Psoas muscle (tissue), 8 donors: ENCODE data around the gene SKA2. TPM values are rescaled to one million over a fixed set of nuclear protein-coding genes. Genes with fewer than 3 reads are reported as not detected.

Experiments
- ATAC-seq, 4 donors: fragments of 200-7000 bp; cut with Tn5 transposase; one replicate each; pipeline ENCODE4 v1.9.1; 2020; ENCODE audit warnings: moderate library complexity in 3 of 4, mild to moderate bottlenecking in 2 of 4
- DNase-seq, 2 donors: peaks; one replicate each; pipeline ENCODE4 v3.0.0-alpha.2; 2020
- H3K27ac ChIP-seq: fragments of 200-600 bp; one replicate; pipeline ENCODE4 v1.8.0; 2022
- H3K27me3 ChIP-seq, 3 donors: fragments of 200-600 bp in 1 of 3; one replicate each; pipeline versions ENCODE4 v1.6.1 to v1.8.0; 2013 to 2022; ENCODE audit warnings: low read length in 2 of 3, mild to moderate bottlenecking in 2 of 3, moderate library complexity in 1 of 3; ENCODE audit not compliant: insufficient read depth in 3 of 3
- H3K36me3 ChIP-seq, 2 donors: fragments of 200-600 bp in 1 of 2; one replicate each; pipeline versions ENCODE4 v1.6.1 to v1.8.0; 2013 to 2022; ENCODE audit warnings: low read depth in 1 of 2, mild to moderate bottlenecking in 1 of 2, moderate library complexity in 1 of 2; ENCODE audit not compliant: insufficient read depth in 1 of 2
- H3K4me1 ChIP-seq: fragments of 200-600 bp; one replicate; pipeline ENCODE4 v1.8.0; 2022
- H3K4me3 ChIP-seq: fragments of 200-600 bp; one replicate; pipeline ENCODE4 v1.8.0; 2022; ENCODE audit warnings: mild to moderate bottlenecking
- H3K9me3 ChIP-seq: fragments of 200-600 bp; one replicate; pipeline ENCODE4 v1.8.0; 2022
- CTCF ChIP-seq: fragments of 200-600 bp; IDR thresholded peaks from one replicate; pipeline ENCODE4 v1.8.0; 2022; ENCODE audit warnings: antibody characterized with exemption
- WGBS, 3 donors: extraction: QIAGEN DNeasy Blood & Tissue Kit; methylation state at CpG; one replicate each; pipeline versions ENCODE4 v1.1.6 to v1.1.7; 2013; 5-methylcytosine and 5-hydroxymethylcytosine counted together
- intact Hi-C, 2 donors: fragments of 100-400 bp; cut with DNase I; formaldehyde crosslinking; loops; one replicate each; pipeline versions ENCODE4 v1.11.0 to v1.14.2; 2022
- polyA plus RNA-seq, 3 donors: library from polyadenylated mRNA; stranded (reverse); fragments of 200-250 nt; gene quantifications; one replicate each; pipeline ENCODE4 v1.2.3, GENCODE V29; 2013
- total RNA-seq, 4 donors: library from RNA; stranded (reverse); fragmentation: NEBNext Ultra II Directional in 2 of 4; extraction: Animal tissue kit (Norgen Biotek cat#: 25700) in 2 of 4; gene quantifications; one replicate each; pipeline versions ENCODE4 v1.2.1 to v1.2.4, GENCODE V29; 2021 to 2023
- donor health status: healthy with polysubstance abuse.
- donor health status: DM: no; HTN: no; CAD: no; lungs with moderate emphysema.
- donor health status: Bipolar disorder and iron deficiency.
- donor health status: healthy.
- donor health status: DM: yes; HTN: yes; CAD: no.
- donor health status: DM: no; HTN: no; CAD: no.
- donor health status: DM: no; HTN: no; CAD: no.
- donor health status: DM: yes; HTN: yes; CAD: no.

The SKA2 gene
- total and polyA plus RNA-seq, 7 donors: 7.2 to 17.1 (median 11.3) TPM

- intact Hi-C loops: loop anchor here in 1 of 2 donors (5.0 kb wide), 1 partner anchor 44 kb away; the partner anchor contains the start of gene TRIM37
- Histone ChIP-seq H3K4me1 (peaks cover 15% of the 10 kb centered on the region), H3K36me3 (no peaks in the 10 kb centered on the region), H3K27ac (no peak overlapping the region), H3K4me3 (no peak overlapping the region), H3K27me3 (no peaks in the 10 kb centered on the region), H3K9me3 (no peaks in the 10 kb centered on the region)
- TF ChIP-seq CTCF: no peak
- ATAC-seq: no peak
- 82 to 85% (median 85%) methylated on average over 5 of the region's 5 CpGs for WGBS, 3 donors
- no peak for DNase-seq
Observed at GRCh38 chr17:59151006-59151405, 4.0 kb downstream of the SKA2 start.

- H3K27ac ChIP-seq: no peak overlapping the region
- H3K4me1 ChIP-seq: peaks cover 12% of the 10 kb centered on the region
- intact Hi-C loops: loop anchor here in 1 of 2 donors (5.0 kb wide), 1 partner anchor 43 kb away; the partner anchor contains the start of gene TRIM37
- no peak for ATAC-seq
- 95 to 97% (median 95%) methylated on average over 5 of the region's 5 CpGs for WGBS, 3 donors
- DNase-seq: no peak
- no peaks in the 10 kb centered on the region for H3K27me3 ChIP-seq
- no peaks in the 10 kb centered on the region for H3K36me3 ChIP-seq
- TF ChIP-seq CTCF: no peak
- no peaks in the 10 kb centered on the region for H3K9me3 ChIP-seq
- no peak overlapping the region for H3K4me3 ChIP-seq
Observed at GRCh38 chr17:59149841-59150511, 5.0 kb downstream of the SKA2 start.

GRCh38 chr17:59149051-59149450 is 5.9 kb downstream of the SKA2 start:
- Histone ChIP-seq H3K4me1 (peaks cover 12% of the 10 kb centered on the region), H3K36me3 (no peaks in the 10 kb centered on the region), H3K4me3 (no peak overlapping the region), H3K27ac (no peak overlapping the region), H3K27me3 (no peaks in the 10 kb centered on the region), H3K9me3 (no peaks in the 10 kb centered on the region)
- intact Hi-C loops: no loop called here
- 91 to 95% (median 95%) methylated on average over 2 of the region's 2 CpGs for WGBS, 3 donors
- no peak for TF ChIP-seq CTCF
- ATAC-seq (no peak), DNase-seq (no peak)

GRCh38 chr17:59145571-59146096 is 9.4 kb downstream of the SKA2 start:
- no peak for DNase-seq
- Histone ChIP-seq H3K4me1 (no peaks in the 10 kb centered on the region), H3K9me3 (no peaks in the 10 kb centered on the region), H3K27ac (no peak overlapping the region), H3K4me3 (no peak overlapping the region), H3K36me3 (no peaks in the 10 kb centered on the region), H3K27me3 (no peaks in the 10 kb centered on the region)
- no peak for TF ChIP-seq CTCF
- no peak for ATAC-seq
- intact Hi-C loops: no loop called here
- WGBS, 3 donors: 96 to 99% (median 97%) methylated on average over 4 of the region's 4 CpGs

GRCh38 chr17:59141860-59142259 is 13.1 kb downstream of the SKA2 start:
- no peak overlapping the region for H3K4me3 ChIP-seq
- H3K27me3 ChIP-seq: no peaks in the 10 kb centered on the region
- intact Hi-C loops: no loop called here
- H3K36me3 ChIP-seq: no peaks in the 10 kb centered on the region
- H3K27ac ChIP-seq: no peak overlapping the region
- no peak for ATAC-seq
- WGBS, 3 donors: 96 to 100% (median 96%) methylated on average over 1 of the region's 1 CpG
- no peaks in the 10 kb centered on the region for H3K9me3 ChIP-seq
- TF ChIP-seq CTCF: no peak
- DNase-seq: no peak
- H3K4me1 ChIP-seq: no peaks in the 10 kb centered on the region
